Prostate gland (tissue), 2 donors: ENCODE results near the gene UVRAG.

Source experiments
- POLR2A ChIP-seq: fragments of 450-650 bp; IDR thresholded peaks from one replicate; pipeline ENCODE4 v1.6.1; 2016; ENCODE audit warnings: antibody characterized with exemption, mild to moderate bottlenecking
- POLR2AphosphoS5 ChIP-seq: sonication (generic); formaldehyde crosslinking; IDR thresholded peaks from one replicate; pipeline ENCODE4 v1.6.1; 2017; ENCODE audit warnings: antibody characterized with exemption
- TF ChIP-seq, protein P1 (sequence below), 4 experiments: fragments of 200-600 bp in 2 of 4; fragments of 450-650 bp in 2 of 4; sonication (generic) in 2 of 4; IDR thresholded peaks; 1 replicate in 3 of 4; 2 replicates in 1 of 4; pipeline ENCODE4 v1.5.1; 2016 to 2019; ENCODE audit warnings: antibody characterized with exemption in 4 of 4, mild to moderate bottlenecking in 2 of 4, moderate library complexity in 2 of 4

- TF ChIP-seq, protein P1, sequence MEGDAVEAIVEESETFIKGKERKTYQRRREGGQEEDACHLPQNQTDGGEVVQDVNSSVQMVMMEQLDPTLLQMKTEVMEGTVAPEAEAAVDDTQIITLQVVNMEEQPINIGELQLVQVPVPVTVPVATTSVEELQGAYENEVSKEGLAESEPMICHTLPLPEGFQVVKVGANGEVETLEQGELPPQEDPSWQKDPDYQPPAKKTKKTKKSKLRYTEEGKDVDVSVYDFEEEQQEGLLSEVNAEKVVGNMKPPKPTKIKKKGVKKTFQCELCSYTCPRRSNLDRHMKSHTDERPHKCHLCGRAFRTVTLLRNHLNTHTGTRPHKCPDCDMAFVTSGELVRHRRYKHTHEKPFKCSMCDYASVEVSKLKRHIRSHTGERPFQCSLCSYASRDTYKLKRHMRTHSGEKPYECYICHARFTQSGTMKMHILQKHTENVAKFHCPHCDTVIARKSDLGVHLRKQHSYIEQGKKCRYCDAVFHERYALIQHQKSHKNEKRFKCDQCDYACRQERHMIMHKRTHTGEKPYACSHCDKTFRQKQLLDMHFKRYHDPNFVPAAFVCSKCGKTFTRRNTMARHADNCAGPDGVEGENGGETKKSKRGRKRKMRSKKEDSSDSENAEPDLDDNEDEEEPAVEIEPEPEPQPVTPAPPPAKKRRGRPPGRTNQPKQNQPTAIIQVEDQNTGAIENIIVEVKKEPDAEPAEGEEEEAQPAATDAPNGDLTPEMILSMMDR (IDR thresholded peaks at IDR 0.05) = no peak
- TF ChIP-seq POLR2A = no peak
- TF ChIP-seq POLR2AphosphoS5 = no peak
Observed at GRCh38 chr11:75916882-75917281, 101.9 kb downstream of the UVRAG start.
